Esophagus mucosa (tissue), 1 donor: ENCODE measurements around the gene SMIM38. TPM values are rescaled to one million over a fixed set of nuclear protein-coding genes. Genes with fewer than 3 reads are reported as not detected.

ENCODE experiments used
- ATAC-seq: fragments of 200-7000 bp; cut with Tn5 transposase; one replicate; pipeline ENCODE4 v1.9.1; 2020
- total RNA-seq: library from RNA; stranded (reverse); gene quantifications from one replicate; pipeline ENCODE4 v1.2.4, GENCODE V29; 2023
- donor health status: DM: yes; HTN: yes; CAD: no.

SMIM38 gene
- total RNA-seq, 1 donor from 2014 or later = 0.16 TPM

- ATAC-seq = no peak
These were observed 30.9 kb downstream of the SMIM38 start for GRCh38 chr11:69186316-69187260.

- no peak for ATAC-seq
These were observed 31.9 kb downstream of the SMIM38 start for GRCh38 chr11:69187540-69188065.

- no peak for ATAC-seq
These were observed 33.3 kb downstream of the SMIM38 start for GRCh38 chr11:69189059-69189458.

- ATAC-seq = no peak
These were observed 35.2 kb downstream of the SMIM38 start for GRCh38 chr11:69190796-69191536.

GRCh38 chr11:69192301-69192721, 36.6 kb downstream of the SMIM38 start:
- ATAC-seq = no peak

GRCh38 chr11:69193151-69193550, 37.4 kb downstream of the SMIM38 start:
- no peak for ATAC-seq

GRCh38 chr11:69193629-69194028, 37.9 kb downstream of the SMIM38 start:
- no peak for ATAC-seq

GRCh38 chr11:69194396-69194795, 38.7 kb downstream of the SMIM38 start:
- ATAC-seq = no peak

GRCh38 chr11:69194956-69195355, 39.2 kb downstream of the SMIM38 start:
- no peak for ATAC-seq

GRCh38 chr11:69195824-69196782, 40.4 kb downstream of the SMIM38 start:
- no peak for ATAC-seq

GRCh38 chr11:69196783-69197169, 41.0 kb downstream of the SMIM38 start:
- ATAC-seq = no peak

GRCh38 chr11:69198891-69199582, 43.3 kb downstream of the SMIM38 start:
- no peak for ATAC-seq

- no peak for ATAC-seq
These were observed 44.0 kb downstream of the SMIM38 start for GRCh38 chr11:69199583-69200315.

GRCh38 chr11:69200331-69201065, 44.8 kb downstream of the SMIM38 start:
- ATAC-seq = peak; percentile 21

GRCh38 chr11:69201066-69201365, 45.3 kb downstream of the SMIM38 start:
- ATAC-seq = no peak

- no peak for ATAC-seq
These were observed 46.1 kb downstream of the SMIM38 start for GRCh38 chr11:69201764-69202370.

GRCh38 chr11:69202511-69203221, 46.9 kb downstream of the SMIM38 start:
- ATAC-seq = no peak

- ATAC-seq = no peak
These were observed 47.6 kb downstream of the SMIM38 start for GRCh38 chr11:69203381-69203780.

GRCh38 chr11:69203901-69204245, 48.1 kb downstream of the SMIM38 start:
- no peak for ATAC-seq
